Measurements from ENCODE around the gene P2RY1. TPM values are rescaled to one million over a fixed set of nuclear protein-coding genes. Genes with fewer than 3 reads are reported as not detected.

P2RY1 gene
- total and polyA plus RNA-seq, 9 of the 15 experiments (the other 6 are each of a cell fraction or from before 2014, with no cell fraction given) = 6.0 to 27.9 (median 18.4) TPM

DNA sequence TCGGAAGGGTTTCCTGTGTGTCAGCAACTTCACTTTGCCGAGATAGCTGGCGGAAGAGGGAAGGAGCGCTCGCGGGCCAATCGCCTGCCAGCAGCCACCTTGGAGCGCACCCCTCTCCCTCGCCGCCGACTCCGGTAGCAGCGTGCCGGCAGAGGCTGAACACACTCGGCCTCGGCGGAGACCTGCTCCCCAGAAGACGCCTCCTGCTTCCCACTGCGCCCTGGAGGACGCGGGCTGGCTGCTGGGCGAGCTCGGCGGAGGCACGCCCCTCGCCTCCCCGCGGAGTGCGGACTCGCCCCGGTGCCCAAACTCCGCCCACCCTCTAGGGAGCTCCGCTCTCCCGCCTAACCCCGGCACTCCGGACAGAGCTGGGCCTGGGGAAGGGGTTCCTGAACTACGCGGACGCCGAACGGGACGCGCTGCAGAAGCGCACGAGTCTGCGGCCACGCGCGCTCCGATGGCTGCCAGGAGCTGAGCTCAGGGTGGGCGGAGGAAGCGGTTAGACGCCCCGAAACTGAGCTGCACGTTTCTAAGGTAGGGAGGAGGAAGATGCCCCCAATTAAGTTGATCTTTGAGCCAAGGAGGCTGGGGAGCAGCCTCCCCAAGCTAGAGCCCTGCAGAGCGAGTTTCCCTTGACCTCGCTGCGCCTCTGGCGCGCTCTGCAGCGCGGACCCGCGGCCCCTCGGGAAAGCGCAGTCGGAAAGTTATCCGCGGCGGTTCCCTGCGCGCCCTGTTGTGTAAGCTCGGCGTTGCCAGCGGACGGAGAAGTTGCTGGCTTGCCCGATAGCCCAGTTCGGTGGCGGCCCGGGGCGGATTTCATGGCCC is at the start of gene P2RY1 (continued):
- TF ChIP-seq ATF2 (CRISPR knock-in tag; IDR thresholded peaks at IDR 0.05) (no peak), ZNF77 (CRISPR knock-in tag; IDR thresholded peaks at IDR 0.05) (no peak), FUS (optimal IDR thresholded peaks at IDR 0.05; ENCODE audit: low read depth, low read length) (peak; percentile 58), SREBF1 (IDR thresholded peaks at IDR 0.05; ENCODE audit: borderline replicate concordance, low read depth, low read length) (no peak), VEZF1 (CRISPR knock-in tag; IDR thresholded peaks at IDR 0.05) (no peak; the same call in 1 of the 2 replicates), KAT7 (CRISPR knock-in tag; IDR thresholded peaks at IDR 0.05; ENCODE audit: borderline replicate concordance) (peak; percentile 75), ATF3 (IDR thresholded peaks at IDR 0.05) (no peak), ATF3 (CRISPR knock-in tag; conservative IDR thresholded peaks at IDR 0.05) (no peak), MEF2A (IDR thresholded peaks at IDR 0.05; ENCODE audit: control insufficient read depth, low read depth, low read length) (no peak), ZNF586 (CRISPR knock-in tag; conservative IDR thresholded peaks at IDR 0.05) (no peak), ZNF197 (CRISPR knock-in tag; IDR thresholded peaks at IDR 0.05; ENCODE audit: low read depth) (no peak), TEAD4 (IDR thresholded peaks at IDR 0.05; ENCODE audit: low read length) (no peak), TEAD4 (CRISPR knock-in tag; IDR thresholded peaks at IDR 0.05; ENCODE audit: borderline replicate concordance) (peak; percentile 88), ZC3H8 (IDR thresholded peaks at IDR 0.05) (no peak), POLR3A (IDR thresholded peaks at IDR 0.05; ENCODE audit: borderline replicate concordance, extremely low read depth, insufficient read depth, insufficient read length) (no peak), PML (IDR thresholded peaks at IDR 0.05; ENCODE audit: low read length) (peak; percentile 53; the same call in 1 of the 2 replicates), SREBF2 (CRISPR knock-in tag; IDR thresholded peaks at IDR 0.05) (no peak), GTF2F1 (IDR thresholded peaks at IDR 0.05; ENCODE audit: low read depth, low read length) (no peak)
- TF ChIP-seq, protein P1, sequence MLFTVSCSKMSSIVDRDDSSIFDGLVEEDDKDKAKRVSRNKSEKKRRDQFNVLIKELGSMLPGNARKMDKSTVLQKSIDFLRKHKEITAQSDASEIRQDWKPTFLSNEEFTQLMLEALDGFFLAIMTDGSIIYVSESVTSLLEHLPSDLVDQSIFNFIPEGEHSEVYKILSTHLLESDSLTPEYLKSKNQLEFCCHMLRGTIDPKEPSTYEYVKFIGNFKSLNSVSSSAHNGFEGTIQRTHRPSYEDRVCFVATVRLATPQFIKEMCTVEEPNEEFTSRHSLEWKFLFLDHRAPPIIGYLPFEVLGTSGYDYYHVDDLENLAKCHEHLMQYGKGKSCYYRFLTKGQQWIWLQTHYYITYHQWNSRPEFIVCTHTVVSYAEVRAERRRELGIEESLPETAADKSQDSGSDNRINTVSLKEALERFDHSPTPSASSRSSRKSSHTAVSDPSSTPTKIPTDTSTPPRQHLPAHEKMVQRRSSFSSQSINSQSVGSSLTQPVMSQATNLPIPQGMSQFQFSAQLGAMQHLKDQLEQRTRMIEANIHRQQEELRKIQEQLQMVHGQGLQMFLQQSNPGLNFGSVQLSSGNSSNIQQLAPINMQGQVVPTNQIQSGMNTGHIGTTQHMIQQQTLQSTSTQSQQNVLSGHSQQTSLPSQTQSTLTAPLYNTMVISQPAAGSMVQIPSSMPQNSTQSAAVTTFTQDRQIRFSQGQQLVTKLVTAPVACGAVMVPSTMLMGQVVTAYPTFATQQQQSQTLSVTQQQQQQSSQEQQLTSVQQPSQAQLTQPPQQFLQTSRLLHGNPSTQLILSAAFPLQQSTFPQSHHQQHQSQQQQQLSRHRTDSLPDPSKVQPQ (CRISPR knock-in tag; IDR thresholded peaks at IDR 0.05; ENCODE audit: borderline replicate concordance) = no peak
- TF ChIP-seq, protein P2, sequence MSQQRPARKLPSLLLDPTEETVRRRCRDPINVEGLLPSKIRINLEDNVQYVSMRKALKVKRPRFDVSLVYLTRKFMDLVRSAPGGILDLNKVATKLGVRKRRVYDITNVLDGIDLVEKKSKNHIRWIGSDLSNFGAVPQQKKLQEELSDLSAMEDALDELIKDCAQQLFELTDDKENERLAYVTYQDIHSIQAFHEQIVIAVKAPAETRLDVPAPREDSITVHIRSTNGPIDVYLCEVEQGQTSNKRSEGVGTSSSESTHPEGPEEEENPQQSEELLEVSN (IDR thresholded peaks at IDR 0.05; ENCODE audit: borderline replicate concordance in 1 of 2, extremely low read depth in 1 of 2, insufficient read depth in 1 of 2, insufficient read length in 1 of 2, low read depth in 1 of 2, low read length in 1 of 2, poor library complexity in 1 of 2, severe bottlenecking in 1 of 2) = peak; percentile 88 to 92
